ENCODE data around the gene IL25. TPM values are rescaled to one million over a fixed set of nuclear protein-coding genes. Genes with fewer than 3 reads are reported as not detected.

IL25 gene
- total RNA-seq, 4 donors from 2014 or later: not detected

DNA sequence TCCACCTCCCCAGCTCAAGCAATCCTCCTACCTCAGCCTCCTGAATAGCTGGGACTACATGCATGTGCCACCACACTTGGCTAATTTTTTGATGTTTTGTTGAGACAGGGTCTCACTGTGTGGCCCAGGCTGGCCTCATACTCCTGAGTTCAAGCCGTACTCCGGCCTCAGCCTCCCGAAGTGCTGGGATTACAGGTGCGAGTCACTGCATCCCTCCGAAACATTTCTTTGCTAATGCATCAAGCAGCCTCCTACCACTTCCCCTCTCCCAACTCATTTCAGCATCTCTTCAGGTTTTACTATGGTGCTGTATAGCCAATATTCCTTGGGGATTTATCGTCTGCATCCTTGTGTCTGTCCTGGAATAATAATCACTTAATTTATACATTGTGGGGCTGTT, 17.6 kb upstream of the IL25 start:
- Histone ChIP-seq H3K27me3 (peaks cover 0 to 46% (median 0%) of the 10 kb centered on the region in 4 donors), H3K36me3 (peaks cover 5 to 41% (median 16%) of the 10 kb centered on the region in 3 donors), H3K4me3 (no peak overlapping the region), H3K9me3 (no peaks in the 10 kb centered on the region), H3K4me1 (peaks cover 9 to 23% (median 15%) of the 10 kb centered on the region in 3 donors), H3K27ac (no peak overlapping the region)
- intact Hi-C loops (cut with DNase I): no loop called here
- no peak for TF ChIP-seq POLR2A (IDR thresholded peaks at IDR 0.05)
- TF ChIP-seq, protein P1, sequence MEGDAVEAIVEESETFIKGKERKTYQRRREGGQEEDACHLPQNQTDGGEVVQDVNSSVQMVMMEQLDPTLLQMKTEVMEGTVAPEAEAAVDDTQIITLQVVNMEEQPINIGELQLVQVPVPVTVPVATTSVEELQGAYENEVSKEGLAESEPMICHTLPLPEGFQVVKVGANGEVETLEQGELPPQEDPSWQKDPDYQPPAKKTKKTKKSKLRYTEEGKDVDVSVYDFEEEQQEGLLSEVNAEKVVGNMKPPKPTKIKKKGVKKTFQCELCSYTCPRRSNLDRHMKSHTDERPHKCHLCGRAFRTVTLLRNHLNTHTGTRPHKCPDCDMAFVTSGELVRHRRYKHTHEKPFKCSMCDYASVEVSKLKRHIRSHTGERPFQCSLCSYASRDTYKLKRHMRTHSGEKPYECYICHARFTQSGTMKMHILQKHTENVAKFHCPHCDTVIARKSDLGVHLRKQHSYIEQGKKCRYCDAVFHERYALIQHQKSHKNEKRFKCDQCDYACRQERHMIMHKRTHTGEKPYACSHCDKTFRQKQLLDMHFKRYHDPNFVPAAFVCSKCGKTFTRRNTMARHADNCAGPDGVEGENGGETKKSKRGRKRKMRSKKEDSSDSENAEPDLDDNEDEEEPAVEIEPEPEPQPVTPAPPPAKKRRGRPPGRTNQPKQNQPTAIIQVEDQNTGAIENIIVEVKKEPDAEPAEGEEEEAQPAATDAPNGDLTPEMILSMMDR (IDR thresholded peaks at IDR 0.05): no peak
- no peak for DNase-seq
- WGBS, 2 donors: 72 to 79% methylated on average over 6 of the region's 6 CpGs

DNA sequence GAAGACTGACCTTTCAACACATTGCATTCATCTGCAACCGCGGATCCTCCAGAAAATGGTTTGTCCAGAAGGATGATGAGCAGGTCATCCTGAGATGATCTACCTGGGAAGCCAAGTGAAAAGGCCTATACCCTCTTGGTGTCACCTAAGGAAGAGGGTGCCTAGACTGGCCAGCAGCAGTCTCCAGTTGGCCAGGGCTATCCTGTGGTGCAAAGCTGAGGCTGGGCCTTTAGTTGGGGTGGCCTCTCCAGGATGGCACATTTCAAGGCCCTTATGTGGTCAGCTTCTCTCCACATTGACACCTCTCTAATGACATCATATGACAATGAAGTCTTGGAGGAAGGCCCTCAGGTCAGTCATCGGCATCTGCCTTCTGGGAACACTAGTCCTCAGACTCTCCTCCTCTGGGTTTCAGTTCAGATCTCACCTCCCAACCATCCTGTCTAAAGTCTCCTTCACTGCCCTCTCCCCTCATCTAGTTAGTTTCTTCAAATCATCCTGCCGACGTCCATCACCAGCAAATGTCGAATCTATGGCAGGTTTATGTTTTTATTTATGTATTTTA, 16.7 kb upstream of the IL25 start:
- no peak overlapping the region for H3K4me3 ChIP-seq
- peaks cover 9 to 33% (median 15%) of the 10 kb centered on the region in 3 donors for H3K4me1 ChIP-seq
- H3K9me3 ChIP-seq: no peaks in the 10 kb centered on the region
- WGBS, 2 donors: 87 to 91% methylated on average over 6 of the region's 6 CpGs
- no peak for DNase-seq
- H3K27me3 ChIP-seq: peaks cover 0 to 42% (median 0%) of the 10 kb centered on the region in 4 donors
- TF ChIP-seq, protein P1 (IDR thresholded peaks at IDR 0.05): no peak
- TF ChIP-seq POLR2A (IDR thresholded peaks at IDR 0.05): no peak
- H3K27ac ChIP-seq: no peak overlapping the region
- H3K36me3 ChIP-seq: peaks cover 5 to 49% (median 16%) of the 10 kb centered on the region in 3 donors
- intact Hi-C loops (cut with DNase I): no loop called here

DNA sequence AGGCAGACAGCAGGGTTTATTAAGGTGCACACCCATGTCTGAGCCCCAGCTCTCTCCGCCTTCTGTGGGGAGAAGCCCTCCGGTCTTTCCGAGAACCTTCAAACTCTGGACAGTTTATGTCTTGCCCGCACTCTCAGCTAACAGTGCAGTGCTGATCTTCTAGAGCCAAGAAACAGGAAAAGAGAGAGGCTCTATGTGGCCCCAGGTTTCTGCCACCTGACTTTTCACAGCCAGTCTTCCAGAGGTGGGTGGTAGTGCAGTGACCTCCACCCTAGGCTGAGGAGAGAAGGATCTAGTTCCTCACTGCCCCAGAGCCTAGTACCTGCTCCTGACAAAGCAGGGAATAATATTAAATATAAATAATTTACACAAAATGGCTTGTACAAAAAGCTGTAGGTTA, 15.9 kb upstream of the IL25 start:
- intact Hi-C loops (cut with DNase I): no loop called here
- WGBS, 2 donors: 82 to 93% methylated on average over 3 to 4 of the region's 4 CpGs
- Histone ChIP-seq H3K4me3 (no peak overlapping the region), H3K4me1 (peaks cover 12 to 37% (median 17%) of the 10 kb centered on the region in 3 donors), H3K27me3 (peaks cover 0 to 34% (median 0%) of the 10 kb centered on the region in 4 donors), H3K36me3 (peaks cover 5 to 49% (median 16%) of the 10 kb centered on the region in 3 donors), H3K9me3 (no peaks in the 10 kb centered on the region), H3K27ac (no peak overlapping the region)
- no peak for TF ChIP-seq POLR2A (IDR thresholded peaks at IDR 0.05)
- TF ChIP-seq, protein P1 (IDR thresholded peaks at IDR 0.05): no peak
- DNase-seq: no peak

DNA sequence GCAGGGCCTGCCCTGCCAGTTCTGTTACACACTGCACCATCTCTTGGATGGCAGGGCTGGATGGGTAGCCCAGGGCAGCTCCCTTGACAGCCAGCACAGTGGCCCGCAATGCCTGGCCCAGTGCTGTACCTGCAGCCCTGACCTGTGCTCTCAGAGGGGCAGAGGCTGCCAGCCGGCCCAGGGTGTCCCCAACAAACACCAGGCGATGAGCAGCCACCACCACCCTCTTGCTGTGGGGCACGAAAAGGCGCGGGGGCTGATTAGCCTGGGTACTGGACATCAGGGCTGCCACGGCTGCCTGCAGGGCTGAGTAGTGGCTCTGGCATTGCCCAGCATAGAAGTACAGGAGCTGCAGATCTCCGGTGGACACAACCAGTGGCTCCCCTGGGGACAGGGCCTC, 15.3 kb upstream of the IL25 start:
- Histone ChIP-seq H3K36me3 (peaks cover 5 to 49% (median 16%) of the 10 kb centered on the region in 3 donors), H3K4me1 (peaks cover 6 to 37% (median 16%) of the 10 kb centered on the region in 3 donors), H3K27me3 (peaks cover 0 to 28% (median 0%) of the 10 kb centered on the region in 4 donors), H3K27ac (no peak overlapping the region), H3K9me3 (no peaks in the 10 kb centered on the region), H3K4me3 (no peak overlapping the region)
- no peak for DNase-seq
- 40 to 81% methylated on average over 1 to 7 of the region's 8 CpGs for WGBS, 2 donors
- intact Hi-C loops (cut with DNase I): no loop called here
- TF ChIP-seq POLR2A (IDR thresholded peaks at IDR 0.05): no peak
- TF ChIP-seq, protein P1 (IDR thresholded peaks at IDR 0.05): no peak

DNA sequence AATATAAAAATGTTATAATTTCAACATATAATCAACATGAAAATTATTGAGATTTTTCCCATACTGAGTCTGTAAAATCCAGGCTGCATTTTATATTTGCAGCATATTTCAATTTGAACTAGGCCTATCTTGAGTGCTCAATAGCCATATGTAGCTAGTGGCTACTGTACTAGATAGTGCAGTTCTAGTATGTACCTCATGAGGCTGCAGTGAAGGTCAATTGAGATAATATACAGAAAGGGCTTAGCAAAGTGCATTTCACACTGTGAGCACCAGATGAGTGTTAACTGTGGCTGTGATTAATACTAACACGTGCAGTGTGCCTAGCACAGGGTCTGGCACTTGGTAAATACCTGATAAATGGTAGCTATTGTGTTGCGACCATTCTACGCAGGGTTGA, 14.6 kb upstream of the IL25 start:
- WGBS, 2 donors: 76 to 77% methylated on average over 3 of the region's 3 CpGs
- H3K27me3 ChIP-seq: peaks cover 0 to 21% (median 0%) of the 10 kb centered on the region in 4 donors
- H3K9me3 ChIP-seq: no peaks in the 10 kb centered on the region
- intact Hi-C loops (cut with DNase I): no loop called here
- H3K4me3 ChIP-seq: no peak overlapping the region
- TF ChIP-seq, protein P1 (IDR thresholded peaks at IDR 0.05): no peak
- no peak for TF ChIP-seq POLR2A (IDR thresholded peaks at IDR 0.05)
- peaks cover 5 to 49% (median 16%) of the 10 kb centered on the region in 3 donors for H3K36me3 ChIP-seq
- peaks cover 4 to 37% (median 10%) of the 10 kb centered on the region in 3 donors for H3K4me1 ChIP-seq
- DNase-seq: no peak
- no peak overlapping the region for H3K27ac ChIP-seq
